Measurements from ENCODE around the gene EI24. TPM values are rescaled to one million over a fixed set of nuclear protein-coding genes. Genes with fewer than 3 reads are reported as not detected.
A peak's percentile ranks its signal among the peaks of the same experiment; 100 is the strongest.

The EI24 gene
- total RNA-seq (2021; ENCODE audit: unreplicated experiment) (193 TPM), Bru-seq, nascent RNA (percentile 87 among the genes with signal in this experiment), BruChase-seq, experiment 1, labeled RNA remaining after a 2-hour chase (percentile 93 among the genes with signal in this experiment), BruChase-seq, experiment 2, labeled RNA remaining after a 6-hour chase (percentile 97 among the genes with signal in this experiment)
- 124 TPM for polyA plus RNA-seq (2012; ENCODE audit: insufficient read length)
- long read RNA-seq, transcript EI24-213 (11 exons, 1,747 nt), result minor isoform, 6 of 366 reads
- long read RNA-seq, transcript EI24-201 (11 exons, 2,455 nt), result major isoform, 268 of 366 reads
- long read RNA-seq, partial matches to known transcripts, result 21 of 366 reads
- long read RNA-seq, other reads (novel, unspliced or antisense), result 62 of 366 reads

GRCh38 chr11:125568970-125569914 lies at the start of gene EI24:
Gene EI24, plus strand, starts transcription at chr11:125569477. Its CDS starts 3,051 bp downstream, at chr11:125572528.
- POLR2A ChIA-PET, result interaction anchor here (1.1 kb wide), 1 partner anchor 23 kb away, joined by 4 read pairs; the partner anchor contains the start of gene STT3A
- CTCF ChIA-PET, result interaction anchor here (0.6 kb wide), 1 partner anchor 128 kb away, joined by 3 read pairs; no protein-coding TSS in a partner anchor
- Histone ChIP-seq H3K4me3 (ENCODE audit: low read depth in 2 of 2, low read length in 2 of 2) (peak within 1 kb of the TSS; percentile 87 to 98), H3K9me3 (ENCODE audit: control insufficient read depth, insufficient read depth, low read depth, low read length) (no peaks in the 10 kb centered on the region), H3K4me1 (ENCODE audit: control insufficient read depth, insufficient read depth, low read length) (peaks cover 12% of the 10 kb centered on the region), H3K36me3 (ENCODE audit: control insufficient read depth, insufficient read depth, low read length) (peaks cover 10% of the 10 kb centered on the region), H3K27me3 (ENCODE audit: control insufficient read depth, insufficient read depth, low read length) (no peaks in the 10 kb centered on the region), H3K27ac (ENCODE audit: low read length) (peak within 1 kb of the TSS; percentile 96)
- in situ Hi-C loops (cut with HindIII; ENCODE audit: low pct_unique_long_range_greater_than_20kb, low sequenced_read_pairs) (no loop called here), intact Hi-C loops (cut with micrococcal nuclease; ENCODE audit: unreplicated experiment) (no loop called here)
- TF ChIP-seq POLR2AphosphoS5 (IDR thresholded peaks at IDR 0.05; ENCODE audit: low read depth, low read length), result peak; percentile 95
- TF ChIP-seq TCF7L2 (IDR thresholded peaks at IDR 0.05; ENCODE audit: low read depth, low read length), result no peak
- TF ChIP-seq REST (IDR thresholded peaks at IDR 0.05; ENCODE audit: insufficient read depth in 1 of 2, low read depth in 2 of 2, low read length in 1 of 2), result 0 out of 4 replicates have a peak, but pooled peaks of 1 of the 2 experiments have one; percentile 25
- peak; percentile 87 for TF ChIP-seq CTCF (IDR thresholded peaks at IDR 0.05)
- TF ChIP-seq SIN3A (IDR thresholded peaks at IDR 0.05; ENCODE audit: borderline replicate concordance, insufficient read depth, low read depth, low read length), result peak; percentile 84; the same call in 1 of the 2 replicates
- no TSS peak for BruUV-seq (replicated peaks)
- ATAC-seq (peak; percentile 100), DNase-seq (ENCODE audit: low read depth, low spot score) (peak; percentile 77)

- DNase-seq (ENCODE audit: low read depth, low spot score), result no peak
- H3K36me3 ChIP-seq (ENCODE audit: control insufficient read depth, insufficient read depth, low read length), result no peaks in the 10 kb centered on the region
- H3K27ac ChIP-seq (ENCODE audit: low read length), result no peak overlapping the region
- ATAC-seq, result no peak
- TF ChIP-seq CTCF (IDR thresholded peaks at IDR 0.05) (no peak), POLR2AphosphoS5 (IDR thresholded peaks at IDR 0.05; ENCODE audit: low read depth, low read length) (no peak), SIN3A (IDR thresholded peaks at IDR 0.05; ENCODE audit: borderline replicate concordance, insufficient read depth, low read depth, low read length) (no peak), TCF7L2 (IDR thresholded peaks at IDR 0.05; ENCODE audit: low read depth, low read length) (no peak), REST (IDR thresholded peaks at IDR 0.05; ENCODE audit: insufficient read depth in 1 of 2, low read depth in 2 of 2, low read length in 1 of 2) (no peak)
- ChIA-PET POLR2A (no interaction called here), CTCF (no interaction called here)
- H3K9me3 ChIP-seq (ENCODE audit: control insufficient read depth, insufficient read depth, low read depth, low read length), result no peaks in the 10 kb centered on the region
- H3K4me1 ChIP-seq (ENCODE audit: control insufficient read depth, insufficient read depth, low read length), result no peaks in the 10 kb centered on the region
- BruUV-seq (replicated peaks), result no TSS peak
- no peak overlapping the region for H3K4me3 ChIP-seq (ENCODE audit: low read depth in 2 of 2, low read length in 2 of 2)
- no peaks in the 10 kb centered on the region for H3K27me3 ChIP-seq (ENCODE audit: control insufficient read depth, insufficient read depth, low read length)
- intact Hi-C loops (cut with micrococcal nuclease; ENCODE audit: unreplicated experiment) (no loop called here), in situ Hi-C loops (cut with HindIII; ENCODE audit: low pct_unique_long_range_greater_than_20kb, low sequenced_read_pairs) (no loop called here)
Measured at GRCh38 chr11:125519860-125520834, 49.1 kb upstream of the EI24 start.
